NCI-H1092 (cell line): Measurements from ENCODE around the gene MSL3B.

ENCODE experiments used
- DNase-seq: peaks from one replicate; lab custom pipeline; 2025; lab: John Stamatoyannopoulos, UW

MSL3B gene

DNA sequence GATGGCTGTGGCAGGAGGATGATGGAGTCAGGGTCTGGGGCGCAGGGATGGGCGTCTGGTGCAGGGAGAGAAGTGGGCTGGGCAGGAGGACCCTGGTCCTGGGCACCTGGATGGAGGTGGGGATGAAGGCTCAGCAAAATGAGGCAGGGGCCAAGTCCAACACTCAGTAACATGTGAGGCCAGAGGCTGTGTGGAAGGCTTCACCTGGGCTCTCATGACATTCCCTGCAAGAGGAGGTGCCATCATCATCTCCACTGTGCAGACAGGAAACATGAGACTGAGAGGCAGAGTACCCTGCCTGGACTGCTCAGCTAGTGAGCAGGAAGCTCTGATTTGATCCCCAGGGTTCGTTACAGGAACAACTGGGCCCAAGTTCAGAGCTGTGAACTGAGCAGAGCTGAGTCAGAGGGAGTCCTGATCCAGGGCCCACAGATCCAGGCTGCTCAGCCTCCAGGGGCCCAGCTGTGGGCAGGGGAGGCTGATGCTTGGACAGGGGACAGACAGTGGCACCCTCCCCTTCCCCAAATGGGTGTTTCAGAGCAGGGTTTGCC lies 50.8 kb downstream of the MSL3B start:
- DNase-seq: no peak

- no peak for DNase-seq
Measured at GRCh38 chr2:233816771-233817170, 51.4 kb downstream of the MSL3B start.

GRCh38 chr2:233816334-233816733 lies 51.9 kb downstream of the MSL3B start:
- no peak for DNase-seq

GRCh38 chr2:233815861-233816260 lies 52.3 kb downstream of the MSL3B start:
- no peak for DNase-seq
